Activated naive CD4-positive, alpha-beta T cell treated with anti-CD3 and anti-CD28 coated beads, Interleukin-2, amount 50 U/mL, for 24 hours (primary cell): ENCODE results near the gene PACS1.
A peak's percentile ranks its signal among the peaks of the same experiment; 100 is the strongest.

Experiments
- H3K27ac Mint-ChIP-seq: one replicate; pipeline ENCODE4 v1.8.0; 2021; ENCODE audit warnings: mild to moderate bottlenecking, mixed read lengths
- H3K27me3 Mint-ChIP-seq: one replicate; pipeline ENCODE4 v1.8.0; 2021; ENCODE audit warnings: mixed read lengths
- H3K36me3 Mint-ChIP-seq: one replicate; pipeline ENCODE4 v1.8.0; 2021; ENCODE audit warnings: mixed read lengths
- H3K4me1 Mint-ChIP-seq: one replicate; pipeline ENCODE4 v1.8.0; 2021; ENCODE audit warnings: mixed read lengths
- H3K4me3 Mint-ChIP-seq: one replicate; pipeline ENCODE4 v1.8.0; 2021; ENCODE audit warnings: mild to moderate bottlenecking, mixed read lengths
- H3K9me3 Mint-ChIP-seq: one replicate; pipeline ENCODE4 v1.8.0; 2021; ENCODE audit warnings: mixed read lengths

The PACS1 gene

DNA sequence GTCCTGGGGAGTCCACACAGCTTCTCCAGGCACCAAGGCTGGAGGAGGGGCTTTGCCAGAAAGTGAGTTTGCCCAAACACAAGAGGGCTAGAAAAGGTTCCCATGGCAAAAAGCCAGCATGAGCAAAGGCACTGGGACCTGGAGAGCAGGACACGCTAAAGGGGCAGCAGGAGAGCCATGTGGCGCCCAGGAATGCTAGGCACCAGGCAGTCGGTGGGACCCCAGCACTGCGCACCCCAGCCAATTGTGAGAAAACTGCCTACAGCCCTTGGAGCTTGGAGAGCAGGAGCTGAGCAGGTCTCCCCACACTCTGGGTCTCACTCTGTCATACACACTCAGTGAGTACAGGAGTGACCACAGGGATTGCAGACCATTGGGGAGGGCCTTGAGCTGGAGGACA is 193.2 kb downstream of the PACS1 start:
- H3K36me3 Mint-ChIP-seq, result peaks cover 8% of the 10 kb centered on the region
- H3K9me3 Mint-ChIP-seq, result no peaks in the 10 kb centered on the region
- H3K27ac Mint-ChIP-seq, result no peak overlapping the region
- no peak overlapping the region for H3K4me3 Mint-ChIP-seq
- no peaks in the 10 kb centered on the region for H3K27me3 Mint-ChIP-seq
- H3K4me1 Mint-ChIP-seq, result peaks cover 25% of the 10 kb centered on the region

DNA sequence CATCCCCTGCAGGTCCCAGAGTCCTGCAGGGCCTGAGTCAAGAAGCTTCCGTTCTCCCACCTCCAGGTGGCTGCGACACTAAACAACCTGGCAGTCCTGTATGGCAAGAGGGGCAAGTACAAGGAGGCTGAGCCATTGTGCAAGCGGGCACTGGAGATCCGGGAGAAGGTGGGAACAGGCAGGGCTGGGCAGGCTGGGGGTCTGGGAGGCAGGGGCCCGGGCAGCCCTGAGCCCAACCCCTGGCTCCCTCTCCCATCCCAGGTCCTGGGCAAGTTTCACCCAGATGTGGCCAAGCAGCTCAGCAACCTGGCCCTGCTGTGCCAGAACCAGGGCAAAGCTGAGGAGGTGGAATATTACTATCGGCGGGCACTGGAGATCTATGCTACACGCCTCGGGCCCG is 193.7 kb downstream of the PACS1 start:
- no peaks in the 10 kb centered on the region for H3K27me3 Mint-ChIP-seq
- H3K4me3 Mint-ChIP-seq, result no peak overlapping the region
- H3K9me3 Mint-ChIP-seq, result no peaks in the 10 kb centered on the region
- H3K36me3 Mint-ChIP-seq, result peaks cover 8% of the 10 kb centered on the region
- H3K4me1 Mint-ChIP-seq, result peaks cover 23% of the 10 kb centered on the region
- H3K27ac Mint-ChIP-seq, result no peak overlapping the region

- no peaks in the 10 kb centered on the region for H3K9me3 Mint-ChIP-seq
- H3K36me3 Mint-ChIP-seq, result peaks cover 4% of the 10 kb centered on the region
- H3K4me1 Mint-ChIP-seq, result peaks cover 19% of the 10 kb centered on the region
- no peak overlapping the region for H3K27ac Mint-ChIP-seq
- H3K27me3 Mint-ChIP-seq, result no peaks in the 10 kb centered on the region
- H3K4me3 Mint-ChIP-seq, result no peak overlapping the region
Measured at GRCh38 chr11:66264383-66264782, 194.3 kb downstream of the PACS1 start.

- Mint-ChIP-seq H3K27ac (no peak overlapping the region), H3K9me3 (no peaks in the 10 kb centered on the region), H3K4me3 (no peak overlapping the region), H3K4me1 (peaks cover 20% of the 10 kb centered on the region), H3K36me3 (peaks cover 1% of the 10 kb centered on the region), H3K27me3 (no peaks in the 10 kb centered on the region)
Measured at GRCh38 chr11:66264914-66265313, 194.8 kb downstream of the PACS1 start.

- no peaks in the 10 kb centered on the region for H3K27me3 Mint-ChIP-seq
- no peak overlapping the region for H3K27ac Mint-ChIP-seq
- no peak overlapping the region for H3K4me3 Mint-ChIP-seq
- H3K36me3 Mint-ChIP-seq, result peaks cover 2% of the 10 kb centered on the region
- no peaks in the 10 kb centered on the region for H3K9me3 Mint-ChIP-seq
- peaks cover 29% of the 10 kb centered on the region for H3K4me1 Mint-ChIP-seq
Measured at GRCh38 chr11:66265531-66266377, 195.7 kb downstream of the PACS1 start.

DNA sequence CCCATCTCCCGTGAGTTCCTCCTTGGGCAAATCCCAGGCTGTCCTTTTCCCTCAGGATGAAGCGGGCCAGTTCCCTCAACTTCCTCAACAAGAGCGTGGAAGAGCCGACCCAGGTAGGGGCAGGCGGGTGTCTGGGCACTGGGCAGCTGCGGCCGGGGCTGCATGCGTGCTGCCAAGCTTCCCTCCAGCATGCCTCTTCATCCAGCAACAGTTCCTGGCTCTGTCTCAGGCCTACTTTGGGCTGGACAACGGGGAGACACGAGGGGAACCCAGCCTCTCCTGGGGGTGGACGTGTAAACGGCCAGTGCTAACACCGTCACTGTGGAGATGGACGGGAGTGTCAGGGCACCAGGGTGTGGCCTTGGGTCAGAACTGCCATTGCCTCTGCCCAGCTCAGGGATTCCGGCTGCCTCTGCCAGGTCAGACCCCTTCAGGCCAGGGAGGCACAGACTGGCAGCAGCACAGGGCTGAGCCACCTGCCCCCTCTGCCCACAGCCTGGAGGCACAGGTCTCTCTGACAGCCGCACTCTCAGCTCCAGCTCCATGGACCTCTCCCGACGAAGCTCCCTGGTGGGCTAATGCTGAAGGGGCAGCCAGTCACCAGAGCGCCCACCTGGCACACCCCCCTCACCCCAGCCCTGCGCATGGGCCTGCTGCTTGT is 196.4 kb downstream of the PACS1 start:
- peak overlapping the region; percentile 95 for H3K4me3 Mint-ChIP-seq
- H3K9me3 Mint-ChIP-seq, result no peaks in the 10 kb centered on the region
- no peak overlapping the region for H3K27ac Mint-ChIP-seq
- H3K27me3 Mint-ChIP-seq, result no peaks in the 10 kb centered on the region
- H3K36me3 Mint-ChIP-seq, result peaks cover 3% of the 10 kb centered on the region
- peaks cover 31% of the 10 kb centered on the region for H3K4me1 Mint-ChIP-seq

DNA sequence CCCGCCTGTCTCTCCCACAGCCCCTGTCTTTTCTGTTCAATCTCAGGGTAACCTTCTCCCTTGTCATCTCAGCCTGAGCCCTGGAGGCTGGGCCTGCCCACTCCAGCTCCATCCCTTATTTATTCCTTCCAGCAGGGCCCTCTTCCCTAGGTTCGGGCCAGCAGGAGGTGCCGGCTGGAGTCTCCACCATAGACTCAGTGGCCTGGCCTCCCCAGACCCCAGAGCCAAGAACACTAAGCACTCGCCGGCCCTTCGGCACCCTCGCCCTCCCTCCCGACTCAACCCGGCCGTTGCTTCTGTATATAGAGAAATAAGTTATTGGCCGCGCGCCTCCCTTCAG is 196.9 kb downstream of the PACS1 start:
- H3K27ac Mint-ChIP-seq, result no peak overlapping the region
- peak overlapping the region; percentile 95 for H3K4me3 Mint-ChIP-seq
- H3K9me3 Mint-ChIP-seq, result no peaks in the 10 kb centered on the region
- no peaks in the 10 kb centered on the region for H3K27me3 Mint-ChIP-seq
- H3K36me3 Mint-ChIP-seq, result peaks cover 5% of the 10 kb centered on the region
- peaks cover 36% of the 10 kb centered on the region for H3K4me1 Mint-ChIP-seq

DNA sequence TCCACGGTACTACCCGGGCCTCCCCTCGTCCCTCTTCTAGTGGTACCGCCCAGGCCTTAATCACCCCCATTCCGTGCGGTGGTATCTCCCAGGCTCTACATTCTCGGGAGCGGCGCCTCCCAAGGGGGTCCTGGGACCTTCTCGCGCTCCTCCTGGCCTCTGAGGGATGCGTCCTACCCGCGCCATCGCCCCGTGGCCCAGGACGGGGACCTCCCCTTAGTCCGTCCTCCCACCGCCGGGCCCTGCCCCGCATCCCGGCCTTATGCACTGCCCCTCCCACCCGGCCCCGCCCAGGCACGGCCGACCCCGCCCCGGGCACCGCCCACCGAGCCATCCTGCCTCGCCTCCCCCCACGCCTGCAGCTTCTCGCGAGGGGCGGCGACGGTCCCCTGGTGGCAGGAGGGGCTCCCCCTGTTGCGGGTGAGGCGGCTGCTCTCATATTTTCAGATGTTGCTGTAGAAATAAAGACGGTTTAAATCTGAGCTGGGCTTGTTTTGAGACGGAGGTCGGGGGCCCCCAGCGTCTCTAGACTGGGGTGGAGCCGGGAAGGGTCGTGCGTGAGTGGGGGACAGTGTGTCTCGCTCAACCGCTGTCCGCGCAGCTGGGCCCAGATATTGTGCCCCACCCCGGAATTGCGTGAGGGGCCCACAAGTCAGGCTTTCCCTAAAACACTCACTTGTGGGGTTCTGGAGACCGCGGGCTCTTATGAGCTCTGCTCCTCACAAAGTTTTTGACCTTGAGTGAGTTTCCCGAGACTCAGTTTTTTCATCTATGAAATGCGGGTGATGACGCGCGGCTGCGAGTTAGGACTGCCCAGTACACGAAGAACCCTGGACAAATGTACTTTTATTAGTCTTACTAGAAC is 197.5 kb downstream of the PACS1 start:
- H3K27me3 Mint-ChIP-seq, result no peaks in the 10 kb centered on the region
- peak overlapping the region; percentile 95 for H3K4me3 Mint-ChIP-seq
- H3K36me3 Mint-ChIP-seq, result peaks cover 5% of the 10 kb centered on the region
- H3K9me3 Mint-ChIP-seq, result no peaks in the 10 kb centered on the region
- H3K4me1 Mint-ChIP-seq, result peaks cover 40% of the 10 kb centered on the region
- peak overlapping the region; percentile 98 for H3K27ac Mint-ChIP-seq

- Mint-ChIP-seq H3K4me1 (peaks cover 42% of the 10 kb centered on the region), H3K27ac (peak within 1 kb of the TSS; percentile 98), H3K36me3 (peaks cover 6% of the 10 kb centered on the region), H3K9me3 (no peaks in the 10 kb centered on the region), H3K4me3 (peak within 1 kb of the TSS; percentile 95), H3K27me3 (no peaks in the 10 kb centered on the region)
Measured at GRCh38 chr11:66268244-66268951, 198.3 kb downstream of the PACS1 start, which contains the start of gene RAB1B. Gene RAB1B (plus strand): TSS chr11:66268639. CDS start chr11:66268680, 41 bp downstream.

- Mint-ChIP-seq H3K27ac (peak overlapping the region; percentile 91), H3K36me3 (peaks cover 10% of the 10 kb centered on the region), H3K4me1 (peaks cover 45% of the 10 kb centered on the region), H3K4me3 (peak overlapping the region; percentile 95), H3K27me3 (no peaks in the 10 kb centered on the region), H3K9me3 (no peaks in the 10 kb centered on the region)
Measured at GRCh38 chr11:66268952-66269905, 199.2 kb downstream of the PACS1 start.

GRCh38 chr11:66271816-66272215 is 201.7 kb downstream of the PACS1 start:
- H3K36me3 Mint-ChIP-seq, result peaks cover 8% of the 10 kb centered on the region
- H3K4me3 Mint-ChIP-seq, result no peak overlapping the region
- H3K27me3 Mint-ChIP-seq, result no peaks in the 10 kb centered on the region
- H3K27ac Mint-ChIP-seq, result no peak overlapping the region
- no peaks in the 10 kb centered on the region for H3K9me3 Mint-ChIP-seq
- peaks cover 44% of the 10 kb centered on the region for H3K4me1 Mint-ChIP-seq

GRCh38 chr11:66272596-66272995 is 202.5 kb downstream of the PACS1 start:
- H3K9me3 Mint-ChIP-seq, result no peaks in the 10 kb centered on the region
- H3K4me1 Mint-ChIP-seq, result peaks cover 39% of the 10 kb centered on the region
- H3K27me3 Mint-ChIP-seq, result no peaks in the 10 kb centered on the region
- H3K4me3 Mint-ChIP-seq, result peak overlapping the region; percentile 23
- peaks cover 8% of the 10 kb centered on the region for H3K36me3 Mint-ChIP-seq
- H3K27ac Mint-ChIP-seq, result peak overlapping the region; percentile 77

GRCh38 chr11:66274219-66274618 is 204.1 kb downstream of the PACS1 start:
- H3K4me1 Mint-ChIP-seq, result peaks cover 38% of the 10 kb centered on the region
- no peaks in the 10 kb centered on the region for H3K27me3 Mint-ChIP-seq
- no peaks in the 10 kb centered on the region for H3K9me3 Mint-ChIP-seq
- peaks cover 8% of the 10 kb centered on the region for H3K36me3 Mint-ChIP-seq
- H3K27ac Mint-ChIP-seq, result no peak overlapping the region
- no peak overlapping the region for H3K4me3 Mint-ChIP-seq

DNA sequence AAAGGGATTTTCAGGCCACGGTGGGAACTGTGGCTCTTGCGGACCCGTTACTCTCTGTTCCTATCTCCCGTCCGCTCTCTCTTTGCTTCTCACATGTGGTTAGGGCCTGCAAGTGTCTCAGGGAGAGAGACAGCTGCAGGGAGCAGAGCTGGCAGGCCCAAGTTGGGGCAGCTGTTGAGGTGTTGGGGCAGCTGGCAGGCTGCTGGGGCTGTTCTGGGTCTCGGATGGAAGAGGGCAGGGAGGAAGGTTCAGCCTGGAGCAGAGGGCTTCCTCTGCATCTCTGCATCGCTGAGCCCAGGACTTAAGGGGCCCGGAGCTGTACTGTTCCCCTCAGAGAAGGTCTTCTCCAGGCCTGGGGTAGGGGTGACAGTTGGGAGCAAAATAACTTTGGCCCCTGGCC is 205.3 kb downstream of the PACS1 start:
- H3K4me3 Mint-ChIP-seq, result no peak overlapping the region
- peaks cover 8% of the 10 kb centered on the region for H3K36me3 Mint-ChIP-seq
- no peaks in the 10 kb centered on the region for H3K27me3 Mint-ChIP-seq
- peaks cover 31% of the 10 kb centered on the region for H3K4me1 Mint-ChIP-seq
- H3K27ac Mint-ChIP-seq, result peak overlapping the region; percentile 65
- H3K9me3 Mint-ChIP-seq, result no peaks in the 10 kb centered on the region
